Heart right ventricle (tissue), 16 donors: ENCODE data around the gene PPP2CA. TPM values are rescaled to one million over a fixed set of nuclear protein-coding genes. Genes with fewer than 3 reads are reported as not detected.

Source experiments
- ATAC-seq, 8 donors: fragments of 200-7000 bp; cut with Tn5 transposase; one replicate each; pipeline ENCODE4 v1.9.1; 2020; ENCODE audit warnings: mild to moderate bottlenecking in 8 of 8, moderate library complexity in 8 of 8, moderate number of reproducible peaks in 1 of 8
- DNase-seq, 2 donors: peaks; one replicate each; pipeline ENCODE4 v3.0.0-alpha.2; 2020
- H3K27ac ChIP-seq, 10 donors: fragments of 200-600 bp; sonication (generic) in 2 of 10; one replicate each; pipeline versions ENCODE4 v1.5.0 to v1.8.0; 2020 to 2022; ENCODE audit warnings: mild to moderate bottlenecking in 3 of 10
- H3K27me3 ChIP-seq, 7 donors: fragments of 200-600 bp; one replicate each; pipeline ENCODE4 v1.8.0; 2021 to 2022; ENCODE audit warnings: mild to moderate bottlenecking in 2 of 7
- H3K36me3 ChIP-seq, 9 donors: fragments of 200-600 bp; sonication (generic) in 1 of 9; one replicate each; pipeline versions ENCODE4 v1.5.0 to v1.8.0; 2020 to 2022; ENCODE audit warnings: mild to moderate bottlenecking in 2 of 9
- H3K4me1 ChIP-seq, 9 donors: fragments of 200-600 bp; sonication (generic) in 1 of 9; one replicate each; pipeline versions ENCODE4 v1.5.0 to v1.8.0; 2020 to 2022; ENCODE audit warnings: mild to moderate bottlenecking in 4 of 9
- H3K4me3 ChIP-seq, 10 donors: fragments of 200-600 bp; sonication (generic) in 2 of 10; one replicate each; pipeline versions ENCODE4 v1.5.0 to v1.8.0; 2020 to 2022; ENCODE audit warnings: mild to moderate bottlenecking in 7 of 10, moderate library complexity in 2 of 10
- H3K9me3 ChIP-seq, 11 donors: fragments of 200-600 bp in 10 of 11; sonication (generic) in 2 of 11; one replicate each; pipeline versions ENCODE4 v1.5.0 to v1.8.0; 2013 to 2022; ENCODE audit warnings: mild to moderate bottlenecking in 2 of 11, control low read depth in 1 of 11, moderate library complexity in 1 of 11
- WGBS, 2 donors: extraction: QIAGEN DNeasy Blood & Tissue Kit; methylation state at CpG; one replicate each; pipeline ENCODE4 v1.1.7; 2013; ENCODE audit warnings: inconsistent platforms in 1 of 2; 5-methylcytosine and 5-hydroxymethylcytosine counted together
- intact Hi-C, 10 donors: fragments of 100-400 bp; cut with DNase I; formaldehyde crosslinking; loops; one replicate each; pipeline versions ENCODE4 v1.11.1 to v1.14.2; 2022
- polyA plus RNA-seq, 2 donors: library from polyadenylated mRNA; stranded (reverse); fragments of 200-250 nt; gene quantifications; one replicate each; pipeline ENCODE4 v1.2.3, GENCODE V29; 2013
- total RNA-seq, 10 donors: library from RNA; stranded (reverse); fragmentation: NEBNext Ultra II Directional in 3 of 10; extraction: Animal tissue kit (Norgen Biotek cat#: 25700) in 3 of 10; gene quantifications; one replicate each; pipeline versions ENCODE4 v1.2.1 to v1.2.4, GENCODE V29; 2021 to 2023
- TF ChIP-seq, protein P1 (sequence below), 9 donors: fragments of 200-600 bp; sonication (generic) in 2 of 9; IDR thresholded peaks; one replicate each; pipeline versions ENCODE4 v1.5.0 to v1.8.0; 2021 to 2022; ENCODE audit warnings: antibody characterized with exemption in 9 of 9, mild to moderate bottlenecking in 5 of 9, moderate library complexity in 1 of 9
- donor health status: Arrhythmogenic right ventricular cardiomyopathy.
- donor health status: ischemic (EF 13 %, LVEDD 7.1; RV severe dilation, severe dysfunction).
- donor health status: healthy with polysubstance abuse.
- donor health status: DM: no; HTN: yes; CAD: no.
- donor health status: DM: no; HTN: no; CAD: no.
- donor health status: ischemic (EF 25% LVEDD 6.9; RV normal size, moderate dysfunction).
- donor health status: ischemic (EF 25% LVEDD 5.7; RV mildly dilated, moderate dysfunction).
- donor health status: healthy.
- donor health status: DM: yes; HTN: yes; CAD: no.
- donor health status: Ischemic cardiomyopathy.
- donor health status: ischemic (EF 35%, LVEDD 5.7; RV mildly dilated, moderate dysfunction).
- donor health status: nonischemic (EF 11% LVEDD 7.7; RV severe dilation, severe dysfunction).
- donor health status: DM: yes; HTN: yes; CAD: no.
- donor health status: PGD.
- donor health status: ischemic (EF 29% LVEDD 5.4; RV normal size, mild dysfunction).
- donor health status: nonischemic (EF 23%, LVEDD 6.1; RV moderate dilation, normal function).

PPP2CA gene
- total and polyA plus RNA-seq, 12 donors, result 47.1 to 249 (median 168) TPM

DNA sequence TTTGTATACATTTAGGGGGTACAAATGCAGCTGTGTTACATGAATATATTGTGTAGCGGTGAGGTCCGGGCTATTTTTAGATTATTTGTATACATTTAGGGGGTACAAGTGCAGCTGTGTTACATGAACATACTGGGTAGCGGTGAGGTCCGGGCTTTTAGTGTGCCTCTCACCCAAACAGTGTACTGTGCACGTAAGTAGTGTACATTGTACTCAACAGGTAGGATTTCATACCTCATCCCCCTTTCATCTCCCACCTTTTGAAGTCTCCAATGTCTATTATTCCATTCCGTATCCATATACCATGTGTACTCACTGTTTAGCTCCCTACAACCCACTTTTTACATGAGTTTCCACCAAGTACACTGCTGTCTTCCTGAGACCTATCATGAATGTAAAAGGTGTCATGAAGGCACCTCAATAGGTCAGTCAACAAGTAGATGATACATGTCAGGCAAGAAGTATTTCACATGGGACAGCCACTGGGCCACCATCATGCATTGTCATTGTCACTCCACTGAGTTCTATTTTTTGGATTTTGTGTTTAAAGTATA, 76.8 kb downstream of the PPP2CA start:
- DNase-seq, result no peak
- H3K36me3 ChIP-seq, result peaks cover 0 to 100% (median 29%) of the 10 kb centered on the region in 9 donors

DNA sequence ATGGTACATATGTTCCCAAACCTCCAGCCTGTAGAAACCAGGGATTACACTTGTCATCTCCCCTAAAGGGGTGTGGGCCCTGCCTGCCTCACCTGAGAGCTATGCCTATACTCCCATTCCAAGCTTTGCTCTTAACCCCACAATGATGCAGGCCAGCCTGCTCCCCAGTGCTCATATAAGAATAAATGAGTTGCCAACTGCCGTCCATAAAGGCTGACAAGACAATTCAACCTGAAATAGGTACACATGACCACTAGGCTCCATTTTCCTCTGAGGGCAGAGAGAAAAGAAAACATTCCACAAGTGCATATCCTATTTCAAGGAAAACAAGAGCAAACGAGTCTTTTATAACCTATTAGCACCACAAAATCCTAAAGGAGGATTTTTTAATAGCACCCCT, 77.6 kb downstream of the PPP2CA start:
- H3K27me3 ChIP-seq, result no peaks in the 10 kb centered on the region
- intact Hi-C loops, result loop anchor here in 1 of 10 donors (10.0 kb wide), 1 partner anchor 54 kb away; no protein-coding TSS in a partner anchor
- WGBS, 2 donors, result 53 to 76% methylated on average over 2 of the region's 2 CpGs
- TF ChIP-seq, protein P1, sequence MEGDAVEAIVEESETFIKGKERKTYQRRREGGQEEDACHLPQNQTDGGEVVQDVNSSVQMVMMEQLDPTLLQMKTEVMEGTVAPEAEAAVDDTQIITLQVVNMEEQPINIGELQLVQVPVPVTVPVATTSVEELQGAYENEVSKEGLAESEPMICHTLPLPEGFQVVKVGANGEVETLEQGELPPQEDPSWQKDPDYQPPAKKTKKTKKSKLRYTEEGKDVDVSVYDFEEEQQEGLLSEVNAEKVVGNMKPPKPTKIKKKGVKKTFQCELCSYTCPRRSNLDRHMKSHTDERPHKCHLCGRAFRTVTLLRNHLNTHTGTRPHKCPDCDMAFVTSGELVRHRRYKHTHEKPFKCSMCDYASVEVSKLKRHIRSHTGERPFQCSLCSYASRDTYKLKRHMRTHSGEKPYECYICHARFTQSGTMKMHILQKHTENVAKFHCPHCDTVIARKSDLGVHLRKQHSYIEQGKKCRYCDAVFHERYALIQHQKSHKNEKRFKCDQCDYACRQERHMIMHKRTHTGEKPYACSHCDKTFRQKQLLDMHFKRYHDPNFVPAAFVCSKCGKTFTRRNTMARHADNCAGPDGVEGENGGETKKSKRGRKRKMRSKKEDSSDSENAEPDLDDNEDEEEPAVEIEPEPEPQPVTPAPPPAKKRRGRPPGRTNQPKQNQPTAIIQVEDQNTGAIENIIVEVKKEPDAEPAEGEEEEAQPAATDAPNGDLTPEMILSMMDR (IDR thresholded peaks at IDR 0.05), result no peak
- no peak overlapping the region for H3K27ac ChIP-seq
- DNase-seq, result no peak
- no peak overlapping the region for H3K4me3 ChIP-seq
- ATAC-seq, result no peak
- no peaks in the 10 kb centered on the region for H3K9me3 ChIP-seq
- H3K36me3 ChIP-seq, result peaks cover 0 to 100% (median 22%) of the 10 kb centered on the region in 9 donors
- H3K4me1 ChIP-seq, result peaks cover 4 to 57% (median 36%) of the 10 kb centered on the region in 9 donors

More for the DNA sequence above, 76.8 kb downstream of the PPP2CA start:
- Histone ChIP-seq H3K4me3 (no peak overlapping the region), H3K4me1 (peaks cover 4 to 64% (median 36%) of the 10 kb centered on the region in 9 donors), H3K27me3 (no peaks in the 10 kb centered on the region), H3K9me3 (no peaks in the 10 kb centered on the region), H3K27ac (no peak overlapping the region)
- intact Hi-C loops, result loop anchor here in 1 of 10 donors (10.0 kb wide), 1 partner anchor 54 kb away; no protein-coding TSS in a partner anchor
- TF ChIP-seq, protein P1 (IDR thresholded peaks at IDR 0.05), result no peak
- no peak for ATAC-seq
- 93 to 96% methylated on average over 6 of the region's 6 CpGs for whole genome bisulfite sequencing, 2 donors

DNA sequence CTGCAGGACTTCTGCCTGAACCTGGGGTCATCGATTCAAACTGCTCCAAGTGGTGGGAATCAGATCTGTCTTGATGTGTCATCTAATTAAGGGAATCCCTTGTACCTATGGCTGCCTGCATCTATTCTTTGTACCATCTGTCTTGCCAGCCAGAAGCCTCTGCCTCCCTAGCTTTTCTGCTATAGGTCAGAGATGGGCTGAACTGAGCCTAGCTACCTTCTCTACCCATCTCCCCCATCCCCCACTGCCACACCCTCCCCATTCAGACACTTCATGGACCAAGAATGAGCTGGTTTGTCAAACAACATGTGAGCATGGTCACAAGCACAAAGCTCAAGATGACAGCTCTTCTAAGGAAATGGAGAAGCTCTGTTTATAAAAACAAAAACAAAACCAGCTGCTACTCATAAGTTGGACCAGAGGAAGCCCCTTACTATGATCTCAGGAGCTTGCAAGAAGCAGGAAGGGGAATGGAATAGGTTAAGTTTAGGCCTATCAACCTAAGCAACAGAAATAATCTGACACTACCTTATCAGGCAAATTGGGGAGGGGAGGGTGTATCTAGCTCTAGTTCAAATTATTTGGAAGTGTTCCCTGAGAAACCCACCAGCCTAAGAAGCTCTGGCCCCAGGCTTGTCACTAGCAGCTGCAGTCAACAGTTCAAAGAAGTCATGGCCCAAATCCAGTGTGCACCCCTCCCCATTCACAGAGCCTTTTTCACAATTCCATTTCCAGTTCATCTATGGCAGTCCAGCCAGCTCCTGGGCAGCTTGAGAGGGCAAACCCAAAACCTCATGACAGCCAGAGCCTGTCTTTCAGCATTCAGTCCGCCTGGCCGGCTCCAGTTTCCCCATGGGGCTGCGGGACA, 79.0 kb downstream of the PPP2CA start:
- intact Hi-C loops, result loop anchor here in 1 of 10 donors (10.0 kb wide), 1 partner anchor 52 kb away; no protein-coding TSS in a partner anchor
- no peaks in the 10 kb centered on the region for H3K9me3 ChIP-seq
- peaks cover 4 to 56% (median 31%) of the 10 kb centered on the region in 9 donors for H3K4me1 ChIP-seq
- ATAC-seq (no peak), DNase-seq (no peak)
- 78 to 80% methylated on average over 4 of the region's 4 CpGs for WGBS, 2 donors
- no peak overlapping the region for H3K27ac ChIP-seq
- H3K36me3 ChIP-seq, result peaks cover 0 to 100% (median 10%) of the 10 kb centered on the region in 9 donors
- H3K4me3 ChIP-seq, result no peak overlapping the region
- H3K27me3 ChIP-seq, result no peaks in the 10 kb centered on the region
- TF ChIP-seq, protein P1 (IDR thresholded peaks at IDR 0.05), result no peak

DNA sequence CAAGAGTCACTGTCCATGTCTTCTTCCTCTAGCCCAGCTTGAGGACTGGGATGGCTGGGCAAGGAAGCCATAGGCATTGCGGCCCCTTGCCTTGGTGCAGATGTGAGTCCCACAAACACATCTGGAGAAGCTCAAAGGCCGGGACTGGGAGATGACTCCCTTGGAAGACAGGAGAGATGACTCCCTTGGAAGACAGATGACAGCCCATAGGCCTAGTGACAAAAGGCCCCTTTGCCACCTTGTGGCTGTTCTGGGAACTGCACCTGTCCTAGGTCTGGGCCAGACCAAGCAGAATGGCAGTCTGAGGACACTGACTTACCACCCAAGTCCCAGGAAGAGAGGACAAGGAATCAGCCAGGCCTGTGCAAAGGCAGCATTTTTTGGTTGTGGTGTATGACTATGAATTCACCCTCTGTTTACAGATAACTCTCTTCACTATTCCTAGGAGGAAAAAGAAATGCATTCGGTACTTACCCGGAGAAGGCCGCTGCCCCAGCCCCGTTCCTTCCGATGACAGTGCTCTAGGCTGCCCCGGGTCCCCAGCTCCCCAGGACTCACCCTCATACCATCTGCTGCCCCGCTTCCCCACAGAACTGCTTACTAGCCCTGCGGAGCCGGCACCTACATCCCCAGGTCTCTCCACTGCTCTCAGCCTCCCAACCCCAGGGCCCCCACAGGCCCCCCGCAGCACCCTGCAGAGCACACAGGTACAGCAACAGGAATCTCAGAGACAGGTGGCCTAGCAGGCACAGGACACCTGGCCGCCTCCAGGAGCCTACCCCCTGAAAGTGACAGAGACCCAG, 79.9 kb downstream of the PPP2CA start:
- DNase-seq (peak; percentile 73 to 75), ATAC-seq (peak; percentile 69 to 91 (median 84))
- H3K9me3 ChIP-seq, result no peaks in the 10 kb centered on the region
- no peaks in the 10 kb centered on the region for H3K27me3 ChIP-seq
- WGBS, 2 donors, result 88 to 90% methylated on average over 13 of the region's 13 CpGs
- H3K36me3 ChIP-seq, result peaks cover 0 to 100% (median 10%) of the 10 kb centered on the region in 9 donors
- intact Hi-C loops, result loop anchor here in 5 of 10 donors (1.0 to 10.0 kb wide), 5 partner anchors 51 to 107 kb away; no protein-coding TSS in a partner anchor
- no peak overlapping the region for H3K27ac ChIP-seq
- TF ChIP-seq, protein P1 (IDR thresholded peaks at IDR 0.05), result peak; percentile 92 to 98 (median 95)
- H3K4me3 ChIP-seq, result no peak overlapping the region
- H3K4me1 ChIP-seq, result peaks cover 4 to 49% (median 24%) of the 10 kb centered on the region in 9 donors
